ENCODE results near the gene TTC21B. TPM values are rescaled to one million over a fixed set of nuclear protein-coding genes. Genes with fewer than 3 reads are reported as not detected.

The TTC21B gene
- total RNA-seq, 1 experiment from 2014 or later = 9.8 TPM

DNA sequence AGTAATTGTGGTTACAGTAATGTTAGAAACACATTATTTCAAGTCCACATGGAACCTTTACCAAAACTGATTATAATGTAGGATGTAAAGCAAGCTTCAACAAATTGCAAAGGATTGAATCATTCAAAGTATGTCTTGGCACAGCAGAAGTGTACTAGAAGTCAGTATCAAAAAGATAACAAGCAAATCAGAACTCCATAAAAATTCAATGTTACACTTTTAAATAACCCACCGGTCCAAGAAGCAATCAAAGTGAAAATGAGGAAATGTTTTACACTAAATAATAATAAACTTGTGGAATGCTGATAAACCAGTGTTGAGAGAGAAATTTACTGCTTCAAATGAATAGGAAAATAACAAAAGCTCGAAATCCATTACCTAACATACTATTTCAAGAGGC lies 47.7 kb downstream of the TTC21B start:
- Histone ChIP-seq H4K20me1 (ENCODE audit: insufficient read depth) (no peaks in the 10 kb centered on the region), H3K4me3 (no peak overlapping the region), H3K79me2 (ENCODE audit: low read depth) (no peaks in the 10 kb centered on the region), H3K9me3 (ENCODE audit: insufficient read depth, low read depth) (no peaks in the 10 kb centered on the region), H3K4me2 (no peak overlapping the region), H3K9me2 (ENCODE audit: insufficient read depth) (no peaks in the 10 kb centered on the region), H3F3A (ENCODE audit: insufficient read depth, low read depth) (no peaks in the 10 kb centered on the region), H2AFZ (no peak overlapping the region), H3K27ac (no peak overlapping the region), H3K36me3 (ENCODE audit: low read depth) (no peaks in the 10 kb centered on the region), H3K27me3 (ENCODE audit: insufficient read depth, low read depth) (no peaks in the 10 kb centered on the region), H3K4me1 (replicated peaks; ENCODE audit: insufficient read depth) (no peaks in the 10 kb centered on the region)
- no TSS peak for BruUV-seq (replicated peaks)
- intact Hi-C loops (cut with micrococcal nuclease; ENCODE audit: unreplicated experiment) = no loop called here
- DNase-seq = no peak
- CTCF ChIA-PET = no interaction called here
- TF ChIP-seq, protein P1, sequence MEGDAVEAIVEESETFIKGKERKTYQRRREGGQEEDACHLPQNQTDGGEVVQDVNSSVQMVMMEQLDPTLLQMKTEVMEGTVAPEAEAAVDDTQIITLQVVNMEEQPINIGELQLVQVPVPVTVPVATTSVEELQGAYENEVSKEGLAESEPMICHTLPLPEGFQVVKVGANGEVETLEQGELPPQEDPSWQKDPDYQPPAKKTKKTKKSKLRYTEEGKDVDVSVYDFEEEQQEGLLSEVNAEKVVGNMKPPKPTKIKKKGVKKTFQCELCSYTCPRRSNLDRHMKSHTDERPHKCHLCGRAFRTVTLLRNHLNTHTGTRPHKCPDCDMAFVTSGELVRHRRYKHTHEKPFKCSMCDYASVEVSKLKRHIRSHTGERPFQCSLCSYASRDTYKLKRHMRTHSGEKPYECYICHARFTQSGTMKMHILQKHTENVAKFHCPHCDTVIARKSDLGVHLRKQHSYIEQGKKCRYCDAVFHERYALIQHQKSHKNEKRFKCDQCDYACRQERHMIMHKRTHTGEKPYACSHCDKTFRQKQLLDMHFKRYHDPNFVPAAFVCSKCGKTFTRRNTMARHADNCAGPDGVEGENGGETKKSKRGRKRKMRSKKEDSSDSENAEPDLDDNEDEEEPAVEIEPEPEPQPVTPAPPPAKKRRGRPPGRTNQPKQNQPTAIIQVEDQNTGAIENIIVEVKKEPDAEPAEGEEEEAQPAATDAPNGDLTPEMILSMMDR (conservative IDR thresholded peaks at IDR 0.05) = no peak
- TF ChIP-seq EZH2 (IDR thresholded peaks at IDR 0.05; ENCODE audit: low read depth) = no peak
- POLR2A ChIA-PET (ENCODE audit: unreplicated experiment) = no interaction called here

DNA sequence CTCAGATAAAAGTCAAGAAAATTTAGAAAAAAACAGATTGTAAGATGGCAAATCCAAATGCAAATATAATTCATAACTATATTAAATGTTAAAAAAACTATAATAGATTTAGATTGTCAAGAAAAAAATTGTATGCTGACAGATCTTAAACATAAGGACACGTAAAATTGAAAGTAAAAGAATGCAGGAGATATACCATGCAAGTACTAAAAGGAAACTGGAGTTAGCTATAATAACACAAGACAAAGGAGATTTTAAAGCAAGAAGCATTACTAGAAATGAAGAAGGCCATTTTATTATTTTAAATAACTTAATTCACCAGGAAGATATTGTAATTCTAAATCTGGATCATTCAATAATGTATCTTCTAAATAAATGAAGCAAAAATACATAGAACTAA lies 48.3 kb downstream of the TTC21B start:
- Histone ChIP-seq H4K20me1 (ENCODE audit: insufficient read depth) (no peaks in the 10 kb centered on the region), H3K9me2 (ENCODE audit: insufficient read depth) (no peaks in the 10 kb centered on the region), H3K36me3 (ENCODE audit: low read depth) (no peaks in the 10 kb centered on the region), H3F3A (ENCODE audit: insufficient read depth, low read depth) (no peaks in the 10 kb centered on the region), H3K4me3 (no peak overlapping the region), H3K27me3 (ENCODE audit: insufficient read depth, low read depth) (no peaks in the 10 kb centered on the region), H3K4me1 (replicated peaks; ENCODE audit: insufficient read depth) (no peaks in the 10 kb centered on the region), H2AFZ (no peak overlapping the region), H3K9me3 (ENCODE audit: insufficient read depth, low read depth) (no peaks in the 10 kb centered on the region), H3K27ac (no peak overlapping the region), H3K4me2 (no peak overlapping the region), H3K79me2 (ENCODE audit: low read depth) (no peaks in the 10 kb centered on the region)
- CTCF ChIA-PET = no interaction called here
- POLR2A ChIA-PET (ENCODE audit: unreplicated experiment) = no interaction called here
- intact Hi-C loops (cut with micrococcal nuclease; ENCODE audit: unreplicated experiment) = no loop called here
- no peak for DNase-seq
- TF ChIP-seq EZH2 (IDR thresholded peaks at IDR 0.05; ENCODE audit: low read depth) = no peak
- TF ChIP-seq, protein P1 (conservative IDR thresholded peaks at IDR 0.05) = no peak
- BruUV-seq (replicated peaks) = no TSS peak

DNA sequence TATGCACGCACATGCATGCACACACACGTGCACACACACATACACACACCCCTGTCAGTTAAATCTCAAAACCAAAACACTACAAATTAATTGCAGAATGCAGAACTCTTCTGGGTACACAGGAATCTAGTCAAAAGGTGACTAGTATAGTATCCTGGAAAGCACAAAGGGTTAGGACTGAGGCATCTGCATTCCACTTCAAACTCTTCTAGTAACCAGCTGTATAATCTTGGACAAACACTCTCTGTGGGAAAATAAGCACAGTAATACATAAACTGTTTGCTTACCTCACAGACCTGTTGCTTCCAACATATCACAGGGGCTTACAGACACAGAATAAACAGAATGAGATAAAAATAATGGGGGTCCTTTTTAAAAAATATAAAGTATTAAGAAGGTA lies 49.1 kb downstream of the TTC21B start:
- H3K27me3 ChIP-seq (ENCODE audit: insufficient read depth, low read depth) = no peaks in the 10 kb centered on the region
- no peaks in the 10 kb centered on the region for H3K79me2 ChIP-seq (ENCODE audit: low read depth)
- no peak overlapping the region for H3K4me2 ChIP-seq
- no peaks in the 10 kb centered on the region for H3K9me2 ChIP-seq (ENCODE audit: insufficient read depth)
- H3K27ac ChIP-seq = no peak overlapping the region
- POLR2A ChIA-PET (ENCODE audit: unreplicated experiment) = no interaction called here
- BruUV-seq (replicated peaks) = no TSS peak
- no peaks in the 10 kb centered on the region for H3K36me3 ChIP-seq (ENCODE audit: low read depth)
- CTCF ChIA-PET = no interaction called here
- no peaks in the 10 kb centered on the region for H3K4me1 ChIP-seq (replicated peaks; ENCODE audit: insufficient read depth)
- TF ChIP-seq, protein P1 (conservative IDR thresholded peaks at IDR 0.05) = no peak
- H2AFZ ChIP-seq = no peak overlapping the region
- no peak overlapping the region for H3K4me3 ChIP-seq
- H3K9me3 ChIP-seq (ENCODE audit: insufficient read depth, low read depth) = no peaks in the 10 kb centered on the region
- H3F3A ChIP-seq (ENCODE audit: insufficient read depth, low read depth) = no peaks in the 10 kb centered on the region
- intact Hi-C loops (cut with micrococcal nuclease; ENCODE audit: unreplicated experiment) = no loop called here
- DNase-seq = no peak
- H4K20me1 ChIP-seq (ENCODE audit: insufficient read depth) = no peaks in the 10 kb centered on the region

Measured in PC-9 (cell line).